Neural progenitor cell (in vitro differentiated cells): ENCODE data around the gene KCNC4. TPM values are rescaled to one million over a fixed set of nuclear protein-coding genes. Genes with fewer than 3 reads are reported as not detected.

Experiments used
- DNase-seq: peaks from one replicate; pipeline ENCODE4 v3.0.0-alpha.2; 2016; ENCODE audit warnings: low spot score
- H2AFZ ChIP-seq: fragments of 200-600 bp; sonication (generic); replicated peaks from 2 replicates; pipeline ENCODE4 v1.6.1; 2016; ENCODE audit warnings: antibody characterized with exemption
- H3F3A ChIP-seq: fragments of 200-600 bp; sonication (generic); 2 replicates; pipeline ENCODE4 v1.6.1; 2016; ENCODE audit warnings: antibody characterized with exemption, low read depth
- H3K27ac ChIP-seq: fragments of 200-600 bp; sonication (generic); 2 replicates; pipeline ENCODE4 v1.5.1; 2016; ENCODE audit warnings: mild to moderate bottlenecking
- H3K27me3 ChIP-seq: fragments of 200-600 bp; sonication (generic); 2 replicates; pipeline ENCODE4 v1.6.1; 2016; ENCODE audit warnings: mild to moderate bottlenecking, moderate library complexity
- H3K36me3 ChIP-seq: fragments of 200-600 bp; sonication (generic); 2 replicates; pipeline ENCODE4 v1.5.1; 2016
- H3K4me1 ChIP-seq: fragments of 200-600 bp; sonication (generic); 2 replicates; pipeline ENCODE4 v1.6.1; 2016; ENCODE audit warnings: mixed run types
- H3K4me2 ChIP-seq: fragments of 200-600 bp; sonication (generic); 2 replicates; pipeline ENCODE4 v1.6.1; 2016
- H3K4me3 ChIP-seq: fragments of 200-600 bp; sonication (generic); 2 replicates; pipeline ENCODE4 v1.5.1; 2016
- H3K79me2 ChIP-seq: fragments of 200-600 bp; sonication (generic); 2 replicates; pipeline ENCODE4 v1.6.1; 2016; ENCODE audit warnings: low read depth
- H3K9ac ChIP-seq: fragments of 200-600 bp; sonication (generic); 2 replicates; pipeline ENCODE4 v1.6.1; 2016
- H3K9me3 ChIP-seq: fragments of 200-600 bp; sonication (generic); 2 replicates; pipeline ENCODE4 v1.5.1; 2016; ENCODE audit warnings: low read depth
- H4K20me1 ChIP-seq: fragments of 200-600 bp; sonication (generic); 2 replicates; pipeline ENCODE4 v1.6.1; 2016; ENCODE audit warnings: low read depth
- H3K27ac Mint-ChIP-seq: 3 replicates; pipeline ENCODE4 v1.8.0; 2021; ENCODE audit warnings: mixed read lengths
- H3K27me3 Mint-ChIP-seq: 2 replicates; pipeline ENCODE4 v1.8.0; 2022; ENCODE audit warnings: low read depth, mild to moderate bottlenecking, inconsistent platforms, moderate library complexity, mixed read lengths; ENCODE audit not compliant: insufficient read depth
- H3K36me3 Mint-ChIP-seq: 3 replicates; pipeline ENCODE4 v1.8.0; 2021; ENCODE audit warnings: mixed read lengths
- H3K4me1 Mint-ChIP-seq: 3 replicates; pipeline ENCODE4 v1.8.0; 2021; ENCODE audit warnings: mixed read lengths
- H3K4me3 Mint-ChIP-seq: 3 replicates; pipeline ENCODE4 v1.8.0; 2021; ENCODE audit warnings: mild to moderate bottlenecking, moderate library complexity, mixed read lengths
- H3K9me3 Mint-ChIP-seq: 3 replicates; pipeline ENCODE4 v1.8.0; 2020; ENCODE audit warnings: mixed read lengths
- EZH2 ChIP-seq: fragments of 200-600 bp; sonication (generic); IDR thresholded peaks from 2 replicates; pipeline ENCODE4 v1.6.1; 2017; ENCODE audit warnings: antibody characterized with exemption, mild to moderate bottlenecking, moderate library complexity
- EZH2phosphoT487 ChIP-seq: fragments of 200-600 bp; sonication (generic); IDR thresholded peaks from 2 replicates; pipeline ENCODE4 v1.6.1; 2017; ENCODE audit warnings: antibody characterized with exemption
- total RNA-seq: library from RNA; depleted of rRNA; stranded (reverse); fragments of >200 nt; gene quantifications from 2 replicates; pipeline ENCODE4 v1.2.3, GENCODE V29; 2015; ENCODE audit warnings: low replicate concordance
- TF ChIP-seq, protein P1 (sequence below): fragments of 200-600 bp; sonication (generic); IDR thresholded peaks from 2 replicates; pipeline ENCODE4 v1.5.1; 2017; ENCODE audit warnings: antibody characterized with exemption, mild to moderate bottlenecking

KCNC4 gene
- total RNA-seq, 1 donor from 2014 or later: 1.3 TPM

- H3K27me3 Mint-ChIP-seq: peaks cover 4% of the 10 kb centered on the region
- H3K4me3 Mint-ChIP-seq: no peak overlapping the region
- no peaks in the 10 kb centered on the region for H3K79me2 ChIP-seq
- no peaks in the 10 kb centered on the region for H3F3A ChIP-seq
- no peak overlapping the region for H3K27ac Mint-ChIP-seq
- no peaks in the 10 kb centered on the region for H3K36me3 ChIP-seq
- no peak overlapping the region for H3K9ac ChIP-seq
- no peaks in the 10 kb centered on the region for H3K9me3 ChIP-seq
- H2AFZ ChIP-seq: no peak overlapping the region
- H3K4me3 ChIP-seq: no peak overlapping the region
- no peak for DNase-seq
- H4K20me1 ChIP-seq: no peaks in the 10 kb centered on the region
- H3K27ac ChIP-seq: no peak overlapping the region
- H3K4me2 ChIP-seq: no peak overlapping the region
- H3K4me1 Mint-ChIP-seq: peaks cover 5% of the 10 kb centered on the region
- no peaks in the 10 kb centered on the region for H3K4me1 ChIP-seq
- TF ChIP-seq EZH2 (no peak), EZH2phosphoT487 (no peak)
- TF ChIP-seq, protein P1, sequence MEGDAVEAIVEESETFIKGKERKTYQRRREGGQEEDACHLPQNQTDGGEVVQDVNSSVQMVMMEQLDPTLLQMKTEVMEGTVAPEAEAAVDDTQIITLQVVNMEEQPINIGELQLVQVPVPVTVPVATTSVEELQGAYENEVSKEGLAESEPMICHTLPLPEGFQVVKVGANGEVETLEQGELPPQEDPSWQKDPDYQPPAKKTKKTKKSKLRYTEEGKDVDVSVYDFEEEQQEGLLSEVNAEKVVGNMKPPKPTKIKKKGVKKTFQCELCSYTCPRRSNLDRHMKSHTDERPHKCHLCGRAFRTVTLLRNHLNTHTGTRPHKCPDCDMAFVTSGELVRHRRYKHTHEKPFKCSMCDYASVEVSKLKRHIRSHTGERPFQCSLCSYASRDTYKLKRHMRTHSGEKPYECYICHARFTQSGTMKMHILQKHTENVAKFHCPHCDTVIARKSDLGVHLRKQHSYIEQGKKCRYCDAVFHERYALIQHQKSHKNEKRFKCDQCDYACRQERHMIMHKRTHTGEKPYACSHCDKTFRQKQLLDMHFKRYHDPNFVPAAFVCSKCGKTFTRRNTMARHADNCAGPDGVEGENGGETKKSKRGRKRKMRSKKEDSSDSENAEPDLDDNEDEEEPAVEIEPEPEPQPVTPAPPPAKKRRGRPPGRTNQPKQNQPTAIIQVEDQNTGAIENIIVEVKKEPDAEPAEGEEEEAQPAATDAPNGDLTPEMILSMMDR: no peak
- no peaks in the 10 kb centered on the region for H3K27me3 ChIP-seq
- H3K36me3 Mint-ChIP-seq: no peaks in the 10 kb centered on the region
- no peaks in the 10 kb centered on the region for H3K9me3 Mint-ChIP-seq
Observed at GRCh38 chr1:110200666-110201065, 9.4 kb upstream of the KCNC4 start.

GRCh38 chr1:110201157-110201825 is 8.8 kb upstream of the KCNC4 start:
- Histone ChIP-seq H2AFZ (no peak overlapping the region), H3K36me3 (no peaks in the 10 kb centered on the region), H3K9me3 (no peaks in the 10 kb centered on the region), H4K20me1 (no peaks in the 10 kb centered on the region), H3K4me2 (no peak overlapping the region), H3K4me1 (no peaks in the 10 kb centered on the region), H3K4me3 (no peak overlapping the region), H3K27me3 (no peaks in the 10 kb centered on the region), H3K27ac (no peak overlapping the region), H3K79me2 (no peaks in the 10 kb centered on the region), H3F3A (no peaks in the 10 kb centered on the region), H3K9ac (no peak overlapping the region)
- Mint-ChIP-seq H3K4me3 (no peak overlapping the region), H3K4me1 (peaks cover 5% of the 10 kb centered on the region), H3K27me3 (peaks cover 6% of the 10 kb centered on the region), H3K9me3 (no peaks in the 10 kb centered on the region), H3K27ac (no peak overlapping the region), H3K36me3 (no peaks in the 10 kb centered on the region)
- no peak for DNase-seq
- TF ChIP-seq, protein P1: no peak
- TF ChIP-seq EZH2phosphoT487 (no peak), EZH2 (no peak)

GRCh38 chr1:110203021-110203661 is 7.0 kb upstream of the KCNC4 start:
- Mint-ChIP-seq H3K4me3 (no peak overlapping the region), H3K27ac (no peak overlapping the region), H3K36me3 (no peaks in the 10 kb centered on the region), H3K27me3 (peaks cover 6% of the 10 kb centered on the region), H3K9me3 (no peaks in the 10 kb centered on the region), H3K4me1 (peaks cover 3% of the 10 kb centered on the region)
- H2AFZ ChIP-seq: peak overlapping the region; percentile 69
- no peak overlapping the region for H3K4me3 ChIP-seq
- no peaks in the 10 kb centered on the region for H4K20me1 ChIP-seq
- H3F3A ChIP-seq: no peaks in the 10 kb centered on the region
- no peaks in the 10 kb centered on the region for H3K79me2 ChIP-seq
- no peaks in the 10 kb centered on the region for H3K27me3 ChIP-seq
- no peaks in the 10 kb centered on the region for H3K9me3 ChIP-seq
- no peak overlapping the region for H3K9ac ChIP-seq
- TF ChIP-seq EZH2phosphoT487 (no peak), EZH2 (no peak)
- TF ChIP-seq, protein P1: peak; percentile 84
- no peak overlapping the region for H3K27ac ChIP-seq
- no peaks in the 10 kb centered on the region for H3K4me1 ChIP-seq
- H3K4me2 ChIP-seq: no peak overlapping the region
- H3K36me3 ChIP-seq: no peaks in the 10 kb centered on the region
- DNase-seq: peak; percentile 67
